HG03575 (cell line): ENCODE data around the gene OR5AC2.

Source experiments
- ATAC-seq: cut with Tn5 transposase; IDR thresholded peaks from one replicate; pipeline ENCODE4 v1.9.1; 2021; ENCODE audit not compliant: unreplicated experiment, insufficient number of reproducible peaks, low FRiP score; ENCODE audit errors: extremely low read depth

The OR5AC2 gene

GRCh38 chr3:98130421-98130820 lies 43.4 kb downstream of the OR5AC2 start, which contains the start of gene OR5H1:
Gene OR5H1, plus strand, starts transcription at chr3:98130721. Its CDS starts 1,977 bp downstream, at chr3:98132698.
- ATAC-seq: no peak

- ATAC-seq: no peak
Measured at GRCh38 chr3:98136631-98137030, 49.7 kb downstream of the OR5AC2 start.
